ENCODE measurements around the gene GRHL1. TPM values are rescaled to one million over a fixed set of nuclear protein-coding genes. Genes with fewer than 3 reads are reported as not detected.

GRHL1 gene
- total RNA-seq, 2 experiments from 2014 or later = 0.69 to 0.79 TPM

GRCh38 chr2:9991221-9991620, 39.7 kb downstream of the GRHL1 start:
- CTCF ChIA-PET = interaction anchor here (0.7 kb wide), 1 partner anchor 38 kb away, joined by 3 read pairs; no protein-coding TSS in a partner anchor
- H3K4me3 Mint-ChIP-seq = no peak overlapping the region
- H3K9me3 Mint-ChIP-seq = no peaks in the 10 kb centered on the region
- H3K27ac Mint-ChIP-seq = no peak overlapping the region
- no peaks in the 10 kb centered on the region for H3K36me3 Mint-ChIP-seq (ENCODE audit: low read depth)
- DNase-seq = no peak
- intact Hi-C loops (cut with micrococcal nuclease) = loop anchor here (5.0 kb wide), 1 partner anchor 131 kb away; the partner anchor contains the start of gene RRM2
- H3K27me3 Mint-ChIP-seq (ENCODE audit: low read depth) = no peaks in the 10 kb centered on the region
- peaks cover 13% of the 10 kb centered on the region for H3K4me1 Mint-ChIP-seq (ENCODE audit: low read depth)

- CTCF ChIA-PET = interaction anchor here (0.7 kb wide), 1 partner anchor 76 kb away, joined by 3 read pairs; no protein-coding TSS in a partner anchor
- DNase-seq = no peak
- Mint-ChIP-seq H3K27ac (no peak overlapping the region), H3K4me3 (no peak overlapping the region), H3K27me3 (ENCODE audit: low read depth) (no peaks in the 10 kb centered on the region), H3K4me1 (ENCODE audit: low read depth) (peaks cover 13% of the 10 kb centered on the region), H3K9me3 (no peaks in the 10 kb centered on the region), H3K36me3 (ENCODE audit: low read depth) (no peaks in the 10 kb centered on the region)
- intact Hi-C loops (cut with micrococcal nuclease) = loop anchor here (2.0 to 5.0 kb wide), 3 partner anchors 37 to 663 kb away; partner anchors contain the start of gene RRM2
Observed at GRCh38 chr2:9991829-9992273, 40.4 kb downstream of the GRHL1 start.

- CTCF ChIA-PET = interaction anchor here (0.7 to 2.1 kb wide), 2 partner anchors 8 to 75 kb away, joined by 3 to 9 read pairs; no protein-coding TSS in a partner anchor
- intact Hi-C loops (cut with micrococcal nuclease) = loop anchor here (2.0 to 5.0 kb wide), 3 partner anchors 36 to 662 kb away; partner anchors contain the start of gene RRM2
Observed at GRCh38 chr2:9992427-9993187, 41.1 kb downstream of the GRHL1 start.

GRCh38 chr2:9993488-9994165, 42.1 kb downstream of the GRHL1 start:
- Mint-ChIP-seq H3K27me3 (ENCODE audit: low read depth) (no peaks in the 10 kb centered on the region), H3K27ac (peak overlapping the region; percentile 54), H3K4me1 (ENCODE audit: low read depth) (peaks cover 13% of the 10 kb centered on the region), H3K9me3 (no peaks in the 10 kb centered on the region), H3K4me3 (no peak overlapping the region), H3K36me3 (ENCODE audit: low read depth) (no peaks in the 10 kb centered on the region)
- CTCF ChIA-PET = interaction anchor here (2.1 kb wide), 1 partner anchor 9 kb away, joined by 9 read pairs; no protein-coding TSS in a partner anchor
- intact Hi-C loops (cut with micrococcal nuclease) = loop anchor here (2.0 to 5.0 kb wide), 3 partner anchors 35 to 661 kb away; partner anchors contain the start of gene RRM2
- peak; percentile 63 for DNase-seq

More at GRCh38 chr2:9992427-9993187, 41.1 kb downstream of the GRHL1 start:
- H3K36me3 Mint-ChIP-seq (ENCODE audit: low read depth) = no peaks in the 10 kb centered on the region
- DNase-seq = no peak
- no peak overlapping the region for H3K4me3 Mint-ChIP-seq
- H3K4me1 Mint-ChIP-seq (ENCODE audit: low read depth) = peaks cover 13% of the 10 kb centered on the region
- no peak overlapping the region for H3K27ac Mint-ChIP-seq
- no peaks in the 10 kb centered on the region for H3K27me3 Mint-ChIP-seq (ENCODE audit: low read depth)
- H3K9me3 Mint-ChIP-seq = no peaks in the 10 kb centered on the region

DNA sequence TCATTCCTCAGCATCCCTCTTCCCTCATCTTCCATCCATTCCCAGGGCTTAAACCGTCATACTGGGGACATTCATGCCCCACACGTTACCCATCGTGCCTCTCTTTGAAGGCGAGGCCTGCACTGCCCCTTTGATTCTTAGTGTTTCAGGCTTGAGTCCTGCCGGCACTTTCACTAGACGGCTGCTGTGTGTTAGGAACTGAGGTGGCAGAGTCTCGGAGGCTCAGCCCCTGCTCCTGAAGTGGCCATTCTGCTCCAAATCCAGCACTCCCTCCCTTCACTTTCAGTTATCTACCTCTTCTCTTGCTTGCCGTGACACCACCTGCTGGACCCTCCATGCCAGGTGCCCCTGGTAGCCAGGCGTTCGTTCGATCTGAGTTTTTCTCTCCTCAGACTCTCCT, 43.0 kb downstream of the GRHL1 start:
- CTCF ChIA-PET = no interaction called here
- H3K36me3 Mint-ChIP-seq (ENCODE audit: low read depth) = no peaks in the 10 kb centered on the region

DNA sequence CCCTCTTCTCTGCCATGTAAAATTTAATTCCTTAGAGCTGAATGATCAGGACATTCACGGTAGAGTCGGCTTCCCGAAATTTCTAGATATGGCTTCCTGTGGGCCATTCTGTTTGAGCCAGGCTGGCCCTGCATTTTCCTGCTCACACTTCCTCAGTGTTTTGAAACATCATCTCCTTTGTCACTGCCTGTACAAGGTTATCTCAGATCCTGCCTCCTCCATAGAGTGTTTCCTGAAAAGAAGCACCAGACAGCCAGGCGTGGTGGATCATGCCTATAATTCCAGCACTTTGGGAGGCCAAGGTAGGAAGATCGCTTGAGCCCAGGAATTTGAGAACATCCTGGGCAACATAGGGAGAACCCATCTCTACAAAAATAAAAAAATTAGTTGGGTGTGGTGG, 43.6 kb downstream of the GRHL1 start:
- no peak overlapping the region for H3K27ac Mint-ChIP-seq
- H3K27me3 Mint-ChIP-seq (ENCODE audit: low read depth) = no peaks in the 10 kb centered on the region
- H3K4me1 Mint-ChIP-seq (ENCODE audit: low read depth) = peaks cover 13% of the 10 kb centered on the region
- no peaks in the 10 kb centered on the region for H3K9me3 Mint-ChIP-seq
- CTCF ChIA-PET = interaction anchor here (1.2 to 3.6 kb wide), 3 partner anchors 11 to 439 kb away, joined by 3 to 22 read pairs (median 4); partner anchors contain the start of gene ADAM17
- H3K36me3 Mint-ChIP-seq (ENCODE audit: low read depth) = no peaks in the 10 kb centered on the region
- DNase-seq = no peak
- intact Hi-C loops (cut with micrococcal nuclease) = no loop called here
- H3K4me3 Mint-ChIP-seq = no peak overlapping the region

More for the DNA sequence above, 43.0 kb downstream of the GRHL1 start:
- no peak overlapping the region for H3K4me3 Mint-ChIP-seq
- intact Hi-C loops (cut with micrococcal nuclease) = loop anchor here (5.0 kb wide), 1 partner anchor 128 kb away; the partner anchor contains the start of gene RRM2
- H3K4me1 Mint-ChIP-seq (ENCODE audit: low read depth) = peaks cover 13% of the 10 kb centered on the region
- H3K27ac Mint-ChIP-seq = no peak overlapping the region
- no peaks in the 10 kb centered on the region for H3K9me3 Mint-ChIP-seq
- no peaks in the 10 kb centered on the region for H3K27me3 Mint-ChIP-seq (ENCODE audit: low read depth)
- DNase-seq = no peak

DNA sequence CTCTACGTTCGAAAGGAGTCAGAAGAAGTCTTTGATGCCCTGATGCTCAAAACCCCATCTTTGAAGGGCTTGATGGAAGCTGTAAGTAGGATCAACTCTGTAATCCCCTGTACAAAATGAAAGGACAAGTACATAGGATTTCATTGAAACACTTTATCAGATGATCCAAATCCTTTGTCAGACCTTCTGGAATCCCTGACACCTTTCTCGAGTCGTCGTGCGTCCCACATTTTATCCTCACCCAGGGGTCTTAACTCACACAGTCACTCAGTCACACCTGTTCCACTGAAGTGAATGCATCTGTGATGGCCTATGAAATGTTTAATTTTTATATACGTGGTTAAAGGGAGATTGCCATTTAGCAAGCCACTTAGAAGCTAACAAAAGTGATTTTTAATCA, 44.8 kb downstream of the GRHL1 start:
- no peak for DNase-seq
- Mint-ChIP-seq H3K27me3 (ENCODE audit: low read depth) (no peaks in the 10 kb centered on the region), H3K4me1 (ENCODE audit: low read depth) (peaks cover 13% of the 10 kb centered on the region), H3K36me3 (ENCODE audit: low read depth) (no peaks in the 10 kb centered on the region), H3K4me3 (no peak overlapping the region), H3K9me3 (no peaks in the 10 kb centered on the region), H3K27ac (no peak overlapping the region)
- CTCF ChIA-PET = interaction anchor here (1.6 to 3.6 kb wide), 3 partner anchors 10 to 412 kb away, joined by 4 to 22 read pairs (median 4); no protein-coding TSS in a partner anchor
- intact Hi-C loops (cut with micrococcal nuclease) = no loop called here

GRCh38 chr2:9997936-9998335, 46.4 kb downstream of the GRHL1 start:
- Mint-ChIP-seq H3K27me3 (ENCODE audit: low read depth) (no peaks in the 10 kb centered on the region), H3K4me1 (ENCODE audit: low read depth) (peaks cover 13% of the 10 kb centered on the region), H3K27ac (no peak overlapping the region), H3K36me3 (ENCODE audit: low read depth) (no peaks in the 10 kb centered on the region), H3K9me3 (no peaks in the 10 kb centered on the region), H3K4me3 (no peak overlapping the region)
- CTCF ChIA-PET = interaction anchor here (1.1 to 3.6 kb wide), 2 partner anchors 13 to 74 kb away, joined by 3 to 22 read pairs; no protein-coding TSS in a partner anchor
- intact Hi-C loops (cut with micrococcal nuclease) = no loop called here
- DNase-seq = no peak

GRCh38 chr2:9998916-9999654, 47.6 kb downstream of the GRHL1 start:
- Mint-ChIP-seq H3K4me3 (no peak overlapping the region), H3K36me3 (ENCODE audit: low read depth) (no peaks in the 10 kb centered on the region), H3K9me3 (no peaks in the 10 kb centered on the region), H3K27me3 (ENCODE audit: low read depth) (no peaks in the 10 kb centered on the region), H3K27ac (no peak overlapping the region), H3K4me1 (ENCODE audit: low read depth) (peaks cover 4% of the 10 kb centered on the region)
- CTCF ChIA-PET = interaction anchor here (0.5 to 1.4 kb wide), 3 partner anchors 15 to 49 kb away, joined by 3 to 6 read pairs (median 3); no protein-coding TSS in a partner anchor
- intact Hi-C loops (cut with micrococcal nuclease) = no loop called here
- no peak for DNase-seq

DNA sequence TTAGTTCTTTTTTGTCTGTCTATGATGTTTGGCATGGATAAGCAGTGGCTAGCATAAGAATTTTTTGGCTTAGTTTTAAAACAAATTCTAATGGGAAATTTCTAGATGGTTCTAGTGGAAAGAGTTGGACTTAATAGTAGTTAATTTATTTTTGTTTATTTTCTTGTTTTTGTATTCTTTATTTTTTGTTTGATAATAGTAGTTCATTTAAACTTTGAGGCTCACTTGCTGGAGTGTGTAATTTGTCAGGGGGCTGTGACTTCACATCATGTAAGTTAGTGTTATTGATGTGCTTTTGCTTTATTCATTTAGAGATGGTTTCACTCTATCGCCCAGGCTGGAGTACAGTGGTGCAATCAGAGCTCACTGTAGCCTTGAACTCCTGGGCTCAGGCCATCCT, 48.2 kb downstream of the GRHL1 start:
- Mint-ChIP-seq H3K27me3 (ENCODE audit: low read depth) (no peaks in the 10 kb centered on the region), H3K4me1 (ENCODE audit: low read depth) (no peaks in the 10 kb centered on the region), H3K27ac (no peak overlapping the region), H3K9me3 (no peaks in the 10 kb centered on the region), H3K36me3 (ENCODE audit: low read depth) (no peaks in the 10 kb centered on the region), H3K4me3 (no peak overlapping the region)
- DNase-seq = no peak
- intact Hi-C loops (cut with micrococcal nuclease) = no loop called here
- CTCF ChIA-PET = interaction anchor here (1.4 kb wide), 1 partner anchor 15 kb away, joined by 6 read pairs; no protein-coding TSS in a partner anchor

GRCh38 chr2:10000541-10000940, 49.0 kb downstream of the GRHL1 start:
- Mint-ChIP-seq H3K9me3 (no peaks in the 10 kb centered on the region), H3K4me3 (no peak overlapping the region), H3K27ac (no peak overlapping the region), H3K4me1 (ENCODE audit: low read depth) (no peaks in the 10 kb centered on the region), H3K36me3 (ENCODE audit: low read depth) (no peaks in the 10 kb centered on the region), H3K27me3 (ENCODE audit: low read depth) (peaks cover 2% of the 10 kb centered on the region)
- DNase-seq = no peak
- intact Hi-C loops (cut with micrococcal nuclease) = no loop called here
- CTCF ChIA-PET = interaction anchor here (1.1 to 1.4 kb wide), 2 partner anchors 16 kb away, joined by 5 to 6 read pairs; no protein-coding TSS in a partner anchor

Measured in activated naive CD4-positive, alpha-beta T cell treated with anti-CD3 and anti-CD28 coated beads for 36 hours (primary cell).